CD4-positive, alpha-beta T cell (primary cell): Measurements from ENCODE around the gene SSPN. TPM values are rescaled to one million over a fixed set of nuclear protein-coding genes. Genes with fewer than 3 reads are reported as not detected.

Experiments
- ATAC-seq: fragments of 200-7000 bp; cut with Tn5 transposase; one replicate; pipeline ENCODE4 v1.10.0; 2022; ENCODE audit warnings: mild to moderate bottlenecking; ENCODE audit not compliant: poor library complexity
- CTCF ChIA-PET: fragments of 350-600 bp; sonication (Branson Sonifier 250); formaldehyde crosslinking; loops from one replicate; lab custom pipeline; 2021; ENCODE audit warnings: antibody characterized with exemption, inconsistent platforms; lab: Charles Lee
- POLR2A ChIA-PET: fragments of 350-600 bp; sonication (Branson Sonifier 250); formaldehyde crosslinking; loops from one replicate; lab custom pipeline; 2021; ENCODE audit warnings: antibody characterized with exemption, inconsistent platforms; lab: Charles Lee
- DNase-seq, 14 experiments: peaks; one replicate each; pipeline ENCODE4 v3.0.0-alpha.2; 2013 to 2020; ENCODE audit warnings: mixed read lengths in 2 of 14
- H3K27ac ChIP-seq, 2 donors: one replicate each; pipeline versions ENCODE4 v1.5.1 to v1.7.0; 2013; ENCODE audit warnings: low read length in 2 of 2, low read depth in 1 of 2, mild to moderate bottlenecking in 1 of 2
- H3K27me3 ChIP-seq, 2 experiments: 1 replicate in 1 of 2; 2 replicates in 1 of 2; pipeline versions ENCODE4 v1.6.1 to v1.7.0; 2013; ENCODE audit warnings: low read length in 2 of 2, control low read depth in 1 of 2, mild to moderate bottlenecking in 1 of 2, moderate library complexity in 1 of 2; ENCODE audit not compliant: insufficient read depth in 2 of 2, control insufficient read depth in 1 of 2
- H3K36me3 ChIP-seq: one replicate; pipeline ENCODE4 v1.6.1; 2013; ENCODE audit warnings: low read length, control low read depth; ENCODE audit not compliant: insufficient read depth
- H3K4me1 ChIP-seq: one replicate; pipeline ENCODE4 v1.6.1; 2013; ENCODE audit warnings: low read length, control low read depth; ENCODE audit not compliant: insufficient read depth
- H3K4me3 ChIP-seq: one replicate; pipeline ENCODE4 v1.5.1; 2013; ENCODE audit warnings: mild to moderate bottlenecking, low read length, moderate library complexity
- H3K9me3 ChIP-seq, 2 experiments: 1 replicate in 1 of 2; 2 replicates in 1 of 2; pipeline versions ENCODE4 v1.6.1 to v1.7.0; 2013; ENCODE audit warnings: low read length in 2 of 2, mild to moderate bottlenecking in 2 of 2, control low read depth in 1 of 2, moderate library complexity in 1 of 2; ENCODE audit not compliant: control insufficient read depth in 1 of 2, insufficient read depth in 1 of 2
- H3K27ac Mint-ChIP-seq: one replicate; pipeline ENCODE4 v1.8.0; 2020; ENCODE audit warnings: mixed read lengths
- H3K27me3 Mint-ChIP-seq: one replicate; pipeline ENCODE4 v1.8.0; 2021; ENCODE audit warnings: mixed read lengths
- H3K36me3 Mint-ChIP-seq: one replicate; pipeline ENCODE4 v1.8.0; 2021; ENCODE audit warnings: low read depth, mixed read lengths
- H3K4me1 Mint-ChIP-seq: one replicate; pipeline ENCODE4 v1.8.0; 2021; ENCODE audit warnings: low read depth, mixed read lengths
- H3K4me3 Mint-ChIP-seq: one replicate; pipeline ENCODE4 v1.8.0; 2020; ENCODE audit warnings: mild to moderate bottlenecking, mixed read lengths
- H3K9me3 Mint-ChIP-seq: one replicate; pipeline ENCODE4 v1.8.0; 2020; ENCODE audit warnings: mixed read lengths
- intact Hi-C, 2 experiments: fragments of 100-400 bp; cut with DNase I in 1 of 2; cut with micrococcal nuclease in 1 of 2; formaldehyde crosslinking; loops; one replicate each; pipeline versions ENCODE4 v1.15.1 to v1.9.0; 2023 to 2025; cut with DNase I, micrococcal nuclease
- total RNA-seq, 174 experiments: library from RNA in 2 of 174; stranded (reverse) in 2 of 174; gene quantifications; one replicate each; pipeline ENCODE4 v1.2.3 and lab custom pipeline; 2021 to 2026
- TF ChIP-seq, protein P1 (sequence below): fragments of 200-600 bp; IDR thresholded peaks from one replicate; pipeline ENCODE4 v1.8.0; 2022; ENCODE audit warnings: antibody characterized with exemption, mild to moderate bottlenecking

Gene SSPN
- total RNA-seq, 2 experiments from 2014 or later, result not detected

DNA sequence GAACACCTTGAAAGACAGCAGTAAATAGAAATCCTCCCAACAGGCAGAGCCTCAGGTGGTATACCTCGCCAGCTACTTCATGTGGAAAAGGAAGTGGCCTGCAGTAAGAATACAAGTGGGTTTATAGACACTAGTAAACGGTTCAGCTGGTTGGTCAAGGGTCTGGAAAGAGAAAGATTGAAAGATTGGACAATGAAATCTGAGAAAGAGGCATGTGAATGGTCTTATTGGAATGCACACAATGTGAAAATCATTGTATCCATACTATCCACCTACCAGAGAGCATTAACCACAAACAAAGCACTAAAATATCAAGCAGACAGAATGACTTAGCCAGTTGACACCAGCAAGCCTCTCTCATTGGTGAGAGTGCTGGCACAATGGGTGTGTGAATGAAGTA is 98.2 kb downstream of the SSPN start:
- CTCF ChIA-PET, result no interaction called here
- Histone ChIP-seq H3K4me1 (no peaks in the 10 kb centered on the region), H3K9me3 (no peaks in the 10 kb centered on the region), H3K36me3 (no peaks in the 10 kb centered on the region), H3K4me3 (no peak overlapping the region), H3K27ac (no peak overlapping the region), H3K27me3 (no peaks in the 10 kb centered on the region)
- Mint-ChIP-seq H3K4me1 (peaks cover 7% of the 10 kb centered on the region), H3K9me3 (no peaks in the 10 kb centered on the region), H3K4me3 (no peak overlapping the region), H3K27me3 (no peaks in the 10 kb centered on the region), H3K36me3 (no peaks in the 10 kb centered on the region), H3K27ac (no peak overlapping the region)
- POLR2A ChIA-PET, result no interaction called here
- DNase-seq, result no peak
- intact Hi-C loops, result no loop called here
- no peak for ATAC-seq
- TF ChIP-seq, protein P1, sequence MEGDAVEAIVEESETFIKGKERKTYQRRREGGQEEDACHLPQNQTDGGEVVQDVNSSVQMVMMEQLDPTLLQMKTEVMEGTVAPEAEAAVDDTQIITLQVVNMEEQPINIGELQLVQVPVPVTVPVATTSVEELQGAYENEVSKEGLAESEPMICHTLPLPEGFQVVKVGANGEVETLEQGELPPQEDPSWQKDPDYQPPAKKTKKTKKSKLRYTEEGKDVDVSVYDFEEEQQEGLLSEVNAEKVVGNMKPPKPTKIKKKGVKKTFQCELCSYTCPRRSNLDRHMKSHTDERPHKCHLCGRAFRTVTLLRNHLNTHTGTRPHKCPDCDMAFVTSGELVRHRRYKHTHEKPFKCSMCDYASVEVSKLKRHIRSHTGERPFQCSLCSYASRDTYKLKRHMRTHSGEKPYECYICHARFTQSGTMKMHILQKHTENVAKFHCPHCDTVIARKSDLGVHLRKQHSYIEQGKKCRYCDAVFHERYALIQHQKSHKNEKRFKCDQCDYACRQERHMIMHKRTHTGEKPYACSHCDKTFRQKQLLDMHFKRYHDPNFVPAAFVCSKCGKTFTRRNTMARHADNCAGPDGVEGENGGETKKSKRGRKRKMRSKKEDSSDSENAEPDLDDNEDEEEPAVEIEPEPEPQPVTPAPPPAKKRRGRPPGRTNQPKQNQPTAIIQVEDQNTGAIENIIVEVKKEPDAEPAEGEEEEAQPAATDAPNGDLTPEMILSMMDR, result no peak

DNA sequence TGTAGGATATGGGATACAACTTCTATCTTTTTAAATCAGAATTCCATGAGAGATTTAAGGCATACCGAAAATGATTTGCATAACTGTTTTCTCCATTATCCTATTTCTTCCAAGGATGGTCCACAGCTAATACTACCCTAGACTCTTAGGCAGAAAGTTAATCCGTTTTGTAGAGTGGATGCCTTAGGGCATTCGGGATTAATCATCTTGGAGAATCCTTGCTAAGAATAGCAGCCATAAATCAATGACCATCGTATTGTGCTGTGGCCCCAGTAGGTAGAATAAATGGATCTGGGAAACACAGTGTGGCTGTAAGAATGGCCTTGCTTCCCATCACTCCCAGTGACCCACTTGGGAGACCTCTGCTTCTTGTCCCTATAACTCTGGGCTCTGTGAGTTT is 99.6 kb downstream of the SSPN start:
- POLR2A ChIA-PET, result no interaction called here
- H3K4me1 Mint-ChIP-seq, result peaks cover 20% of the 10 kb centered on the region
- no peaks in the 10 kb centered on the region for H3K9me3 Mint-ChIP-seq
- H3K27me3 Mint-ChIP-seq, result no peaks in the 10 kb centered on the region
- intact Hi-C loops, result no loop called here
- Histone ChIP-seq H3K27ac (no peak overlapping the region), H3K27me3 (no peaks in the 10 kb centered on the region), H3K36me3 (no peaks in the 10 kb centered on the region), H3K4me1 (no peaks in the 10 kb centered on the region), H3K4me3 (no peak overlapping the region), H3K9me3 (no peaks in the 10 kb centered on the region)
- no peak overlapping the region for H3K27ac Mint-ChIP-seq
- DNase-seq, result no peak
- CTCF ChIA-PET, result no interaction called here
- TF ChIP-seq, protein P1, result no peak
- H3K36me3 Mint-ChIP-seq, result no peaks in the 10 kb centered on the region
- no peak overlapping the region for H3K4me3 Mint-ChIP-seq
- ATAC-seq, result no peak

DNA sequence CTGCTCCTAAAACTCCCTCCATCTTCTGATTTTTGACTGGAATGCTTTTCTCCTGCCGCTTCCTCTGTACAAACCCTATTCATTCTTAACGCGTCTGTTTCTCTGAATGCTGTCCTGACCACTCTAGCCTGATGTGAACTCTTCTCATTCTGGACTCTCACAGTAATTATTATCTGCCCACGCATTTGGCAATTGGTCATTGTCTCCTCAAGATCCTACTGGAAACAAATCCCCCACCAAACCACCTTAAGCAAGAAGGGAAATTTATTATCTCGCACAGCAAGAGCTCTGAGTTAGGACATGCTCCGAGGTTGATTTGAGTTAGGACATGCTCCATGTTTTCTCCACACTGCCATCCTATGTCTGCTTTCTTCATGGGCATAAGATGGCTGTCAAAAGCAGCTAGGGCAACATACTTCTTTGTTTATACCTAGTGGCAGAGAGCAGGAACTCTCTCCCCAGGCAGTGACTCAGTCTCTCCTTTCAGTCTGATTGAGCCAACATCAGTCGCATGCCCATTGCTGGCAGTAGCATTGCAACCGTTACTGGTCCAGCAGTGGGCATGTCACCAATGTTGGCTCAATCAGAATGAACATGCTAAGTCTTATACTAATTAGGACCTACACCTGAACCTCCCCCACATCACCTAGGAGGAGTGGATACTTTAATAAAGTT is 102.2 kb downstream of the SSPN start:
- H3K9me3 Mint-ChIP-seq, result no peaks in the 10 kb centered on the region
- no peak overlapping the region for H3K27ac Mint-ChIP-seq
- H3K4me1 ChIP-seq, result no peaks in the 10 kb centered on the region
- intact Hi-C loops, result no loop called here
- no peak overlapping the region for H3K4me3 Mint-ChIP-seq
- H3K27ac ChIP-seq, result no peak overlapping the region
- peaks cover 20% of the 10 kb centered on the region for H3K4me1 Mint-ChIP-seq
- H3K27me3 Mint-ChIP-seq, result peaks cover 5% of the 10 kb centered on the region
- ChIA-PET POLR2A (interaction anchor here (0.8 kb wide), 1 partner anchor 9 kb away, joined by 4 read pairs; no protein-coding TSS in a partner anchor), CTCF (no interaction called here)
- ATAC-seq, result no peak
- no peak for DNase-seq
- H3K36me3 Mint-ChIP-seq, result no peaks in the 10 kb centered on the region
- TF ChIP-seq, protein P1, result no peak
- H3K9me3 ChIP-seq, result no peaks in the 10 kb centered on the region
- H3K36me3 ChIP-seq, result no peaks in the 10 kb centered on the region
- H3K27me3 ChIP-seq, result no peaks in the 10 kb centered on the region
- no peak overlapping the region for H3K4me3 ChIP-seq
